SU-DHL-6 (cell line): ENCODE results near the gene ZNF316.

Experiments used
- EZH2phosphoT487 ChIP-seq: fragments of 200-600 bp; sonication (generic), shearing (Covaris generic); conservative IDR thresholded peaks from 2 replicates; pipeline ENCODE4 v1.6.1; 2018; ENCODE audit warnings: mild to moderate bottlenecking, antibody characterized with exemption, low read length, moderate library complexity, mixed read lengths
- TF ChIP-seq, protein P1 (sequence below): fragments of 200-600 bp; sonication (generic); IDR thresholded peaks from one replicate; pipeline ENCODE4 v1.5.1; 2017; ENCODE audit warnings: antibody characterized with exemption, mild to moderate bottlenecking, low read length, moderate library complexity; ENCODE audit not compliant: insufficient read depth, poor library complexity, severe bottlenecking

DNA sequence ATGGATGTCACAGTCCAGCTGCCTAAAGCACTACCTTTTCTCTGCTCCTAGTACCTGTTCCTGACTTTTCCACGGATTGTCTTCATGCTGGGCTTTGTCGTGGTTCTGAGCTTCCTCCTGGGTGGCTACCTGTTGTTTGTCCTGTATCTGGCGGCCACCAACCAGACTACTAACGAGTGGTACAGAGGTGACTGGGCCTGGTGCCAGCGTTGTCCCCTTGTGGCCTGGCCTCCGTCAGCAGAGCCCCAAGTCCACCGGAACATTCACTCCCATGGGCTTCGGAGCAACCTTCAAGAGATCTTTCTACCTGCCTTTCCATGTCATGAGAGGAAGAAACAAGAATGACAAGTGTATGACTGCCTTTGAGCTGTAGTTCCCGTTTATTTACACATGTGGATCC is 48.6 kb upstream of the ZNF316 start:
- TF ChIP-seq, protein P1, sequence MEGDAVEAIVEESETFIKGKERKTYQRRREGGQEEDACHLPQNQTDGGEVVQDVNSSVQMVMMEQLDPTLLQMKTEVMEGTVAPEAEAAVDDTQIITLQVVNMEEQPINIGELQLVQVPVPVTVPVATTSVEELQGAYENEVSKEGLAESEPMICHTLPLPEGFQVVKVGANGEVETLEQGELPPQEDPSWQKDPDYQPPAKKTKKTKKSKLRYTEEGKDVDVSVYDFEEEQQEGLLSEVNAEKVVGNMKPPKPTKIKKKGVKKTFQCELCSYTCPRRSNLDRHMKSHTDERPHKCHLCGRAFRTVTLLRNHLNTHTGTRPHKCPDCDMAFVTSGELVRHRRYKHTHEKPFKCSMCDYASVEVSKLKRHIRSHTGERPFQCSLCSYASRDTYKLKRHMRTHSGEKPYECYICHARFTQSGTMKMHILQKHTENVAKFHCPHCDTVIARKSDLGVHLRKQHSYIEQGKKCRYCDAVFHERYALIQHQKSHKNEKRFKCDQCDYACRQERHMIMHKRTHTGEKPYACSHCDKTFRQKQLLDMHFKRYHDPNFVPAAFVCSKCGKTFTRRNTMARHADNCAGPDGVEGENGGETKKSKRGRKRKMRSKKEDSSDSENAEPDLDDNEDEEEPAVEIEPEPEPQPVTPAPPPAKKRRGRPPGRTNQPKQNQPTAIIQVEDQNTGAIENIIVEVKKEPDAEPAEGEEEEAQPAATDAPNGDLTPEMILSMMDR: no peak
- TF ChIP-seq EZH2phosphoT487: no peak
